ENCODE results near the gene FMO5.
"Not testable (repeated sequence)": the region's sequence is repeated elsewhere in the genome, so short reads cannot be mapped to it uniquely, and the experiment has no call there.

The FMO5 gene

GRCh38 chr1:147238925-147239820 is 14.0 kb upstream of the FMO5 start:
- no peak for DNase-seq (ENCODE audit: low read depth, low spot score)
- Histone ChIP-seq H3K4me1 (ENCODE audit: insufficient read depth, insufficient read length) (no peaks in the 10 kb centered on the region), H3K9me3 (ENCODE audit: insufficient read depth, low read length) (peaks cover 52% of the 10 kb centered on the region), H3K9ac (ENCODE audit: insufficient read length, low read depth) (no peak overlapping the region), H3K36me3 (ENCODE audit: insufficient read depth, insufficient read length, low read length) (no peaks in the 10 kb centered on the region), H3K27me3 (ENCODE audit: insufficient read depth, insufficient read length) (no peaks in the 10 kb centered on the region), H3K4me3 (ENCODE audit: insufficient read length, low read depth) (no peak overlapping the region)
- TF ChIP-seq SUZ12 (IDR thresholded peaks at IDR 0.05; ENCODE audit: extremely low read depth, insufficient read depth, insufficient read length) (no peak), ZNF274 (IDR thresholded peaks at IDR 0.05; ENCODE audit: low read depth, low read length) (no peak), YY1 (IDR thresholded peaks at IDR 0.05; ENCODE audit: insufficient read depth, insufficient read length) (no peak)

GRCh38 chr1:147238053-147238902 is 13.1 kb upstream of the FMO5 start:
- Histone ChIP-seq H3K36me3 (ENCODE audit: insufficient read depth, insufficient read length, low read length) (no peaks in the 10 kb centered on the region), H3K9ac (ENCODE audit: insufficient read length, low read depth) (no peak overlapping the region), H3K4me1 (ENCODE audit: insufficient read depth, insufficient read length) (no peaks in the 10 kb centered on the region), H3K27me3 (ENCODE audit: insufficient read depth, insufficient read length) (no peaks in the 10 kb centered on the region), H3K9me3 (ENCODE audit: insufficient read depth, low read length) (peaks cover 55% of the 10 kb centered on the region), H3K4me3 (ENCODE audit: insufficient read length, low read depth) (no peak overlapping the region)
- no peak for TF ChIP-seq SUZ12 (IDR thresholded peaks at IDR 0.05; ENCODE audit: extremely low read depth, insufficient read depth, insufficient read length)
- no peak for TF ChIP-seq YY1 (IDR thresholded peaks at IDR 0.05; ENCODE audit: insufficient read depth, insufficient read length)
- TF ChIP-seq ZNF274 (IDR thresholded peaks at IDR 0.05; ENCODE audit: low read depth, low read length) = no peak
- DNase-seq (ENCODE audit: low read depth, low spot score) = no peak

GRCh38 chr1:147236959-147237791 is 12.0 kb upstream of the FMO5 start:
- Histone ChIP-seq H3K4me1 (ENCODE audit: insufficient read depth, insufficient read length) (no peaks in the 10 kb centered on the region), H3K4me3 (ENCODE audit: insufficient read length, low read depth) (no peak overlapping the region), H3K9me3 (ENCODE audit: insufficient read depth, low read length) (peaks cover 57% of the 10 kb centered on the region), H3K27me3 (ENCODE audit: insufficient read depth, insufficient read length) (no peaks in the 10 kb centered on the region), H3K36me3 (ENCODE audit: insufficient read depth, insufficient read length, low read length) (no peaks in the 10 kb centered on the region), H3K9ac (ENCODE audit: insufficient read length, low read depth) (no peak overlapping the region)
- DNase-seq (ENCODE audit: low read depth, low spot score) = no peak
- TF ChIP-seq ZNF274 (IDR thresholded peaks at IDR 0.05; ENCODE audit: low read depth, low read length) = no peak
- TF ChIP-seq YY1 (IDR thresholded peaks at IDR 0.05; ENCODE audit: insufficient read depth, insufficient read length) = no peak
- no peak for TF ChIP-seq SUZ12 (IDR thresholded peaks at IDR 0.05; ENCODE audit: extremely low read depth, insufficient read depth, insufficient read length)

- Histone ChIP-seq H3K9ac (ENCODE audit: insufficient read length, low read depth) (no peak overlapping the region), H3K36me3 (ENCODE audit: insufficient read depth, insufficient read length, low read length) (no peaks in the 10 kb centered on the region), H3K4me1 (ENCODE audit: insufficient read depth, insufficient read length) (no peaks in the 10 kb centered on the region), H3K9me3 (ENCODE audit: insufficient read depth, low read length) (peaks cover 57% of the 10 kb centered on the region), H3K4me3 (ENCODE audit: insufficient read length, low read depth) (no peak overlapping the region), H3K27me3 (ENCODE audit: insufficient read depth, insufficient read length) (no peaks in the 10 kb centered on the region)
- DNase-seq (ENCODE audit: low read depth, low spot score) = no peak
- TF ChIP-seq YY1 (IDR thresholded peaks at IDR 0.05; ENCODE audit: insufficient read depth, insufficient read length) = no peak
- no peak for TF ChIP-seq SUZ12 (IDR thresholded peaks at IDR 0.05; ENCODE audit: extremely low read depth, insufficient read depth, insufficient read length)
- TF ChIP-seq ZNF274 (IDR thresholded peaks at IDR 0.05; ENCODE audit: low read depth, low read length) = no peak
Observed at GRCh38 chr1:147236448-147236847, 11.3 kb upstream of the FMO5 start.

GRCh38 chr1:147235822-147236221 is 10.7 kb upstream of the FMO5 start:
- H3K9ac ChIP-seq (ENCODE audit: insufficient read length, low read depth) = no peak overlapping the region
- no peaks in the 10 kb centered on the region for H3K36me3 ChIP-seq (ENCODE audit: insufficient read depth, insufficient read length, low read length)
- no peak overlapping the region for H3K4me3 ChIP-seq (ENCODE audit: insufficient read length, low read depth)
- TF ChIP-seq YY1 (IDR thresholded peaks at IDR 0.05; ENCODE audit: insufficient read depth, insufficient read length) (no peak), ZNF274 (IDR thresholded peaks at IDR 0.05; ENCODE audit: low read depth, low read length) (no peak), SUZ12 (IDR thresholded peaks at IDR 0.05; ENCODE audit: extremely low read depth, insufficient read depth, insufficient read length) (no peak)
- no peak for DNase-seq (ENCODE audit: low read depth, low spot score)
- no peaks in the 10 kb centered on the region for H3K27me3 ChIP-seq (ENCODE audit: insufficient read depth, insufficient read length)
- H3K4me1 ChIP-seq (ENCODE audit: insufficient read depth, insufficient read length) = no peaks in the 10 kb centered on the region
- peaks cover 54% of the 10 kb centered on the region for H3K9me3 ChIP-seq (ENCODE audit: insufficient read depth, low read length)

- H3K4me3 ChIP-seq (ENCODE audit: insufficient read length, low read depth); H3K9ac ChIP-seq (ENCODE audit: insufficient read length, low read depth); H3K4me1 ChIP-seq (ENCODE audit: insufficient read depth, insufficient read length); H3K27me3 ChIP-seq (ENCODE audit: insufficient read depth, insufficient read length); DNase-seq (ENCODE audit: low read depth, low spot score); H3K36me3 ChIP-seq (ENCODE audit: insufficient read depth, insufficient read length, low read length): not testable (repeated sequence)
- peaks cover 53% of the 10 kb centered on the region for H3K9me3 ChIP-seq (ENCODE audit: insufficient read depth, low read length)
Observed at GRCh38 chr1:147233903-147234302, 8.8 kb upstream of the FMO5 start.

GRCh38 chr1:147231032-147231431 is 5.9 kb upstream of the FMO5 start:
- H3K4me1 ChIP-seq (ENCODE audit: insufficient read depth, insufficient read length); DNase-seq (ENCODE audit: low read depth, low spot score); H3K4me3 ChIP-seq (ENCODE audit: insufficient read length, low read depth); H3K9ac ChIP-seq (ENCODE audit: insufficient read length, low read depth); H3K36me3 ChIP-seq (ENCODE audit: insufficient read depth, insufficient read length, low read length): not testable (repeated sequence)
- Histone ChIP-seq H3K9me3 (ENCODE audit: insufficient read depth, low read length) (peaks cover 35% of the 10 kb centered on the region), H3K27me3 (ENCODE audit: insufficient read depth, insufficient read length) (peaks cover 14% of the 10 kb centered on the region)
